Ishikawa (cell line): Measurements from ENCODE around the gene OGT.

ENCODE experiments used
- CEBPB ChIP-seq: IDR thresholded peaks from 2 replicates; pipeline ENCODE4 v1.6.1; 2012
- CREB1 ChIP-seq: IDR thresholded peaks from 2 replicates; pipeline ENCODE4 v1.6.1; 2012; ENCODE audit warnings: low read depth
- EGR1 ChIP-seq: IDR thresholded peaks from 2 replicates; pipeline ENCODE4 v1.6.1; 2012
- EP300 ChIP-seq: IDR thresholded peaks from 2 replicates; pipeline ENCODE4 v1.6.1; 2012; ENCODE audit warnings: borderline replicate concordance
- FOXM1 ChIP-seq: IDR thresholded peaks from 2 replicates; pipeline ENCODE4 v1.6.1; 2012; ENCODE audit warnings: low read depth, borderline replicate concordance
- MAX ChIP-seq: IDR thresholded peaks from 2 replicates; pipeline ENCODE4 v1.6.1; 2012
- NFIC ChIP-seq: IDR thresholded peaks from 2 replicates; pipeline ENCODE4 v1.6.1; 2012
- RAD21 ChIP-seq: IDR thresholded peaks from 2 replicates; pipeline ENCODE4 v1.6.1; 2012; ENCODE audit warnings: low read depth
- REST ChIP-seq: IDR thresholded peaks from 2 replicates; pipeline ENCODE4 v1.6.1; 2012; ENCODE audit warnings: low read depth, mild to moderate bottlenecking
- TAF1 ChIP-seq: IDR thresholded peaks from 2 replicates; pipeline ENCODE4 v1.6.1; 2012; ENCODE audit warnings: low read depth, mild to moderate bottlenecking
- TCF12 ChIP-seq: IDR thresholded peaks from 2 replicates; pipeline ENCODE4 v1.6.1; 2012; ENCODE audit warnings: low read depth
- TEAD4 ChIP-seq: IDR thresholded peaks from 2 replicates; pipeline ENCODE4 v1.6.1; 2012
- USF1 ChIP-seq: IDR thresholded peaks from 2 replicates; pipeline ENCODE4 v1.6.1; 2012
- YY1 ChIP-seq: IDR thresholded peaks from 2 replicates; pipeline ENCODE4 v1.6.1; 2012; ENCODE audit warnings: low read depth
- ZBTB7A ChIP-seq: IDR thresholded peaks from 2 replicates; pipeline ENCODE4 v1.6.1; 2012; ENCODE audit warnings: low read depth

The OGT gene

GRCh38 chrX:71493111-71493613 is 39.7 kb upstream of the OGT start:
- TF ChIP-seq ZBTB7A (no peak), MAX (no peak), TEAD4 (no peak), TAF1 (no peak), REST (no peak), NFIC (no peak), EGR1 (no peak), CEBPB (no peak)

- TF ChIP-seq EP300 (no peak), TAF1 (no peak), CEBPB (no peak), TEAD4 (no peak), REST (no peak), USF1 (no peak), MAX (no peak), NFIC (no peak), TCF12 (no peak), YY1 (no peak), ZBTB7A (no peak), CREB1 (no peak), EGR1 (no peak), FOXM1 (no peak), RAD21 (no peak)
Measured at GRCh38 chrX:71496476-71496875, 36.4 kb upstream of the OGT start.

- no peak for TF ChIP-seq REST
- TF ChIP-seq TAF1, result no peak
- TF ChIP-seq CREB1, result no peak
- TF ChIP-seq NFIC, result no peak
- TF ChIP-seq TEAD4, result no peak
- no peak for TF ChIP-seq FOXM1
- TF ChIP-seq TCF12, result no peak
Measured at GRCh38 chrX:71504346-71504745, 28.6 kb upstream of the OGT start.

GRCh38 chrX:71509289-71509688 is 23.6 kb upstream of the OGT start:
- TF ChIP-seq USF1, result no peak
- TF ChIP-seq EP300, result no peak

GRCh38 chrX:71510161-71510560 is 22.7 kb upstream of the OGT start:
- no peak for TF ChIP-seq CEBPB
- TF ChIP-seq CREB1, result no peak
- TF ChIP-seq RAD21, result no peak
- TF ChIP-seq EGR1, result no peak
- TF ChIP-seq YY1, result no peak
- TF ChIP-seq TAF1, result no peak
- TF ChIP-seq TCF12, result no peak
- no peak for TF ChIP-seq NFIC
- no peak for TF ChIP-seq ZBTB7A
- TF ChIP-seq REST, result no peak
- TF ChIP-seq TEAD4, result no peak
- no peak for TF ChIP-seq EP300
- no peak for TF ChIP-seq USF1
